Measurements from ENCODE around the gene RLBP1.
A peak's percentile ranks its signal among the peaks of the same experiment; 100 is the strongest.

Gene RLBP1

GRCh38 chr15:89227425-89227824, 6.0 kb upstream of the RLBP1 start:
- H3K4me1 ChIP-seq (ENCODE audit: control insufficient read depth, insufficient read depth, low read length): no peaks in the 10 kb centered on the region
- H3K4me3 ChIP-seq (ENCODE audit: low read length in 2 of 2): no peak overlapping the region
- no peak overlapping the region for H3K27ac ChIP-seq (ENCODE audit: low read length)
- H3K27me3 ChIP-seq (ENCODE audit: control insufficient read depth in 1 of 2, insufficient read depth in 2 of 2, low read length in 2 of 2): no peaks in the 10 kb centered on the region
- H3K9me3 ChIP-seq (ENCODE audit: control insufficient read depth in 2 of 2, low read length in 2 of 2): no peaks in the 10 kb centered on the region
- H3K36me3 ChIP-seq (ENCODE audit: control insufficient read depth in 2 of 2, insufficient read depth in 2 of 2, low read length in 2 of 2): no peaks in the 10 kb centered on the region
- no peak overlapping the region for H3K9ac ChIP-seq (ENCODE audit: low read length in 2 of 2)

DNA sequence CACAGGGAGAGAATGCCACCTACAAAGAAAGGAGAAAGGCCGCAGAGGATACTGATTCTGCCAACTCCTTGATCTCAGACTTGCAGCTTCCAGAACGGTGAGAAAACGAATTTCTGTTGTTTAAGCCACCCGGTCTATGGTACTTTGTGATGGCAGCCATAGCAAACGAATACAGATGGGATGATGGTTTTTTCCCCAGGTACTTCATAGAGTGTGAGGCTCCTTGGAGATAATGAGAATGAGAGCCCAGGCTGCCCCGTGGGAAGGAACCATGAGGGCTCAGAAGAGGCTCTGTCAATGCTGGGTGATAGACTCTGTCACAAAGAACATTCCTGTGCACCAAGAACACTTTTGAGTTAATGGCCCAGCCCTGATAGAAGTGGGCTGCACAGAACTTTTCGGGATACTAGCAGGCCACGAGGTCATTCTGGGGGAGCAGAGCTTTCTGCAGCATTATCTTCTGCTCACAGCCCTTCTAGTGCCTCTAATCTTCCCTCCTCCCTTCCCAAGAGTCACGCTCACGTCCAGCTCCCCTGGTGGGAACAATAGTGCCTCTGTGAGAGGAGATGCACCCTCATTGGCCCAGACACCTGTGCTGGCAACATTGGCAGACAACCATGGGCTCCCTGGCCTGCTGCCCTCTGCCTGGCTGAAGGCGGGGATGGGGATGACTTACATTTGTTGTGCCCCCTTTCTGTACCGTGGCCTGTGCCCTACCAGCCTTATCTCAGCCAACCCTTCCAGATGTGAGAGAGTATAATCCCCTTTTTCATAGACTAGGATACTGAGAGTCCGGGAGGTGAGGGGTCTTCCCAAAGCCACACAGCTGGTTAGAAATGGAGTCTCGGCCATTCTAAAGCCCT, 5.2 kb upstream of the RLBP1 start:
- no peaks in the 10 kb centered on the region for H3K4me1 ChIP-seq (ENCODE audit: control insufficient read depth, insufficient read depth, low read length)
- no peaks in the 10 kb centered on the region for H3K27me3 ChIP-seq (ENCODE audit: control insufficient read depth in 1 of 2, insufficient read depth in 2 of 2, low read length in 2 of 2)
- H3K27ac ChIP-seq (ENCODE audit: low read length): no peak overlapping the region
- no peak overlapping the region for H3K9ac ChIP-seq (ENCODE audit: low read length in 2 of 2)
- H3K36me3 ChIP-seq (ENCODE audit: control insufficient read depth in 2 of 2, insufficient read depth in 2 of 2, low read length in 2 of 2): no peaks in the 10 kb centered on the region
- H3K4me3 ChIP-seq (ENCODE audit: low read length in 2 of 2): no peak overlapping the region
- H3K9me3 ChIP-seq (ENCODE audit: control insufficient read depth in 2 of 2, low read length in 2 of 2): no peaks in the 10 kb centered on the region

DNA sequence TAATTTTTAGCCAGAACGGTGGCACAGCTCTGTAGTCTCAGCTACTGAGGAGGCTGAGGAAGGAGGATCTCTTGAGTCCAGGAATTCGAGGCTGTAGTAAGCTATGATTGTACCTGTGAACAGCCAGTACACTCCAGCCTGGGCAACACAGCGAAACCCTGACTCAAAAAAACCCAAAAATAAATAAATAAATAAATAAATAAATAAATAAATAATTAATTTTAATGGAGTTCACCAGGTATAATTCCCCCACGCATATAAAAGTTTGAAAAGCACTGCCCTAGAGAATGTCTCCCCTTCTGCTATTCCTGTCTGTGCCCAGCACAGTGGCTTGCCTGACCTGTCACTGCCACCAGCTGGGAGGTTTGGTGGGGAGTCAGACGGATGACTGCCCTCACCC, 4.2 kb upstream of the RLBP1 start:
- Histone ChIP-seq H3K36me3 (ENCODE audit: control insufficient read depth in 2 of 2, insufficient read depth in 2 of 2, low read length in 2 of 2) (no peaks in the 10 kb centered on the region), H3K27me3 (ENCODE audit: control insufficient read depth in 1 of 2, insufficient read depth in 2 of 2, low read length in 2 of 2) (no peaks in the 10 kb centered on the region), H3K4me3 (ENCODE audit: low read length in 2 of 2) (no peak overlapping the region), H3K9ac (ENCODE audit: low read length in 2 of 2) (no peak overlapping the region), H3K4me1 (ENCODE audit: control insufficient read depth, insufficient read depth, low read length) (no peaks in the 10 kb centered on the region), H3K27ac (ENCODE audit: low read length) (no peak overlapping the region), H3K9me3 (ENCODE audit: control insufficient read depth in 2 of 2, low read length in 2 of 2) (no peaks in the 10 kb centered on the region)

DNA sequence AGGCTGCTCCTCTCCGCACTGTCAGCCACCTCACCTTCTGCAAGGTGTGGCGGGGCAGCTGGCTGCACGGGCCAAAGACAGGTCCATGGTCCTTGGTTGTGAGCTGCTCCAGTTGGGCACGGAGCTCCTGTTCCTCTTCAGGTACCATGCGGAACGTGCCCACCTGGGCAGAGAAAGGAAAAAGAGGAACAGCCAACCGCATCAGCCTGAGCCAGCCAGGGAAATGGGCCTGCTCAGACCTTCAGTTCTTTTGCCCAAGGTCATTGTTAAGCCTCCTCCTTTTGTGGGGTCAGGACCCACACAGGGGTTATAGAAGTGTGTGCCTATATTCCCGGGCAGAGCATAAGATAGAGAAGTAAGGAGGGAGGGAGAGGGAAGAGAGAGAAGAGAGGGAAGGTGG, 2.8 kb downstream of the RLBP1 start:
- H3K4me3 ChIP-seq (ENCODE audit: low read length in 2 of 2): no peak overlapping the region
- no peaks in the 10 kb centered on the region for H3K4me1 ChIP-seq (ENCODE audit: control insufficient read depth, insufficient read depth, low read length)
- no peaks in the 10 kb centered on the region for H3K9me3 ChIP-seq (ENCODE audit: control insufficient read depth in 2 of 2, low read length in 2 of 2)
- no peak overlapping the region for H3K27ac ChIP-seq (ENCODE audit: low read length)
- no peaks in the 10 kb centered on the region for H3K27me3 ChIP-seq (ENCODE audit: control insufficient read depth in 1 of 2, insufficient read depth in 2 of 2, low read length in 2 of 2)
- no peaks in the 10 kb centered on the region for H3K36me3 ChIP-seq (ENCODE audit: control insufficient read depth in 2 of 2, insufficient read depth in 2 of 2, low read length in 2 of 2)
- H3K9ac ChIP-seq (ENCODE audit: low read length in 2 of 2): no peak overlapping the region

DNA sequence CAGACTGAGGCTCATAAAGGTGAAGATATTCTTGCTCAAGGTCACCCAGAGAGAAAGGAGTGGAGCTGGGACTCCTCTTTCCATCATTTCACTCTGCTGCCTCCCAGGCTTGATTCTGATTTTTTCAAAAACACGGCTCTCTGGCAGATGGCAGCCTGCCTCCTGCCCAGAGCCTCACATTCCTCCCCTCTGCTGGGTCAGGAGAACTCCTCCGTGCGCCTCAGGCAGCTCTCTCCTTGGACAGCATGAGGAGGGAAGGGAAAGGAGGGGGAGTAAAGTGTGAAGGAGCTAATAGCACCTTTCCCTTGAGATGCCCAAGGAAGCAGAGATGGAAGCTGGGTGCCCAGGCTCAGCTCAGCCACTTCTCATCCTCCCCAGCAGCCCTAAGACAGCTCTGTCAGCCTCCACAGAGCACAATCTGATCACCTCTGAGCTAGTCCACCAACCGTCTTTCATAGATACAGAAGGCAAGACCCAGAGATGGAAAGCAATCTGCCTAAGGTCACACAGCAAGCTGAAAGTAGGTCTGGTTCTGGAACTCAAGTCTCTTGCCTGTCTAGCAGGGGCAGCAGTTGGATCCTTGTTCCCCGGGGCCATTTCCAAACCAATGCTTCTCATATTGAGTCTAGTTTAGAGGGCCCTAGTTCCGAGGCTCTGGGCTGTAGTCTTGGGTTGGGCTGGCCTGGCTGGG, 3.5 kb downstream of the RLBP1 start:
- no peak overlapping the region for H3K27ac ChIP-seq (ENCODE audit: low read length)
- H3K9me3 ChIP-seq (ENCODE audit: control insufficient read depth in 2 of 2, low read length in 2 of 2): no peaks in the 10 kb centered on the region
- H3K36me3 ChIP-seq (ENCODE audit: control insufficient read depth in 2 of 2, insufficient read depth in 2 of 2, low read length in 2 of 2): no peaks in the 10 kb centered on the region
- no peak overlapping the region for H3K9ac ChIP-seq (ENCODE audit: low read length in 2 of 2)
- H3K4me1 ChIP-seq (ENCODE audit: control insufficient read depth, insufficient read depth, low read length): no peaks in the 10 kb centered on the region
- H3K4me3 ChIP-seq (ENCODE audit: low read length in 2 of 2): no peak overlapping the region
- H3K27me3 ChIP-seq (ENCODE audit: control insufficient read depth in 1 of 2, insufficient read depth in 2 of 2, low read length in 2 of 2): no peaks in the 10 kb centered on the region

DNA sequence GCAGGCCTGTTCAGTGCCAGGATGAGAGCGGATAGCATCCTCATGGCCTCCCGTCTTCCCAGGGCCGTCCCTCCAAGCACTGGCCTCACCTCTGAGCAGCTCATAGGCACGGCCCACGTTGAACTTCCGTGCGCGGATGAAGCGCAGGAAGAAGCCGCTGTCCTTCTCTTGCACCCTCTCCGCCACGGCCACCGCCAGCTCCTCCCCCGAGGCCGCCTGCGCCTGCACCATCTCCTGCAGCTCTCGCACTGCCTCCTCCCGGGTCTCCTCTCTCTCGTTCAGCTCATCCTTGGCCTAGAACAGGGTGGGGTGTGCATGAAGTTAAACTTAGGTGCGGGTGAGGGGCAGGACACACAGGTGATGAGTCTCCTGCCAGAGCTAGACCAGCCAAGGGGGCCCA, 4.3 kb downstream of the RLBP1 start:
- Histone ChIP-seq H3K4me1 (ENCODE audit: control insufficient read depth, insufficient read depth, low read length) (no peaks in the 10 kb centered on the region), H3K4me3 (ENCODE audit: low read length in 2 of 2) (no peak overlapping the region), H3K9me3 (ENCODE audit: control insufficient read depth in 2 of 2, low read length in 2 of 2) (no peaks in the 10 kb centered on the region), H3K27ac (ENCODE audit: low read length) (no peak overlapping the region), H3K27me3 (ENCODE audit: control insufficient read depth in 1 of 2, insufficient read depth in 2 of 2, low read length in 2 of 2) (no peaks in the 10 kb centered on the region), H3K36me3 (ENCODE audit: control insufficient read depth in 2 of 2, insufficient read depth in 2 of 2, low read length in 2 of 2) (no peaks in the 10 kb centered on the region), H3K9ac (ENCODE audit: low read length in 2 of 2) (no peak overlapping the region)

DNA sequence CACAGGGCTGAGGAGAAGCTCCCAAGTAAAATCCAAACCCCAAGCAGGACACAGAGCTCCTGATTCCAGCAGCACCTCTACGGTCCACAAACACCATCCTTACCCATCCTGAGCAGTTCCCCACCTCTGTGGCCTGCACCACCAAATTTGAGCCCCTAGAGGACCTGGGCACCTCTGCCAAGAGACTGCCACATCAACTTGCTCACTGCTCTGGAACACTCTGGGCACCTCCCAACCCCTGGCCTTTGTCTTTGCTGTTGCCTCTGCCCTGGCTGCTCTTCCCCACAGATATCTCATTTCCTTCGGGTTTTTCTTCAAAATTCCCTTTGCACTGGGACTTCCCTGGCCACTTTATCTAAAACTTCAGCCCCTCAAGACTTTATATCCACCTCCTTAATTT, 5.8 kb downstream of the RLBP1 start:
- no peak overlapping the region for H3K4me3 ChIP-seq (ENCODE audit: low read length in 2 of 2)
- H3K27me3 ChIP-seq (ENCODE audit: control insufficient read depth in 1 of 2, insufficient read depth in 2 of 2, low read length in 2 of 2): no peaks in the 10 kb centered on the region
- H3K27ac ChIP-seq (ENCODE audit: low read length): no peak overlapping the region
- H3K9ac ChIP-seq (ENCODE audit: low read length in 2 of 2): no peak overlapping the region
- no peaks in the 10 kb centered on the region for H3K36me3 ChIP-seq (ENCODE audit: control insufficient read depth in 2 of 2, insufficient read depth in 2 of 2, low read length in 2 of 2)
- H3K9me3 ChIP-seq (ENCODE audit: control insufficient read depth in 2 of 2, low read length in 2 of 2): no peaks in the 10 kb centered on the region
- no peaks in the 10 kb centered on the region for H3K4me1 ChIP-seq (ENCODE audit: control insufficient read depth, insufficient read depth, low read length)

DNA sequence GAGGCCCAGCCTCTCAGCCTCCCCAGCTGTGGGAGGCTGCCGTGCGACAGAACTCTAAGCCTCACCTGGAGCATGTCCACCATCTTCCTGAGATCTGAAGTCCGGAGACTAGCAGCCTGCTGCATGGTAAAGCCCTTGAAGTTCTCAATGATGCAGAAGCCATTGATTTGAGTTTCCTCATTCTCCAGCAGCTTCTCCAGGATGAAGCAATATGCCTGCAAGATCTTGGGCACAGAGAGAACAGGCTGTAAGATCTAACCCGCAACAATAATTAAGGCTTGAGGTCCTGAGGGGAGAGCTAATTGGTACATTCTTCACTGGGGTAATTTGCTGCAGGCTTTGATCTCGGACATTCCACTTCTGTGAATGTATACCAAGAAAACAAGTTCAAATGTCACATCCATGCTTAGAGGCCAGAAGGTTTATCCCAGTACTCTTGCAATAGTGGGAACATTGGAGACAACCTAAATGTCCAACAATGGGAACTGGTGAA, 9.7 kb downstream of the RLBP1 start:
- H3K27me3 ChIP-seq (ENCODE audit: control insufficient read depth in 1 of 2, insufficient read depth in 2 of 2, low read length in 2 of 2): no peaks in the 10 kb centered on the region
- no peaks in the 10 kb centered on the region for H3K9me3 ChIP-seq (ENCODE audit: control insufficient read depth in 2 of 2, low read length in 2 of 2)
- H3K9ac ChIP-seq (ENCODE audit: low read length in 2 of 2): no peak overlapping the region
- H3K36me3 ChIP-seq (ENCODE audit: control insufficient read depth in 2 of 2, insufficient read depth in 2 of 2, low read length in 2 of 2): no peaks in the 10 kb centered on the region
- no peak overlapping the region for H3K4me3 ChIP-seq (ENCODE audit: low read length in 2 of 2)
- H3K4me1 ChIP-seq (ENCODE audit: control insufficient read depth, insufficient read depth, low read length): peaks cover 4% of the 10 kb centered on the region
- H3K27ac ChIP-seq (ENCODE audit: low read length): no peak overlapping the region

DNA sequence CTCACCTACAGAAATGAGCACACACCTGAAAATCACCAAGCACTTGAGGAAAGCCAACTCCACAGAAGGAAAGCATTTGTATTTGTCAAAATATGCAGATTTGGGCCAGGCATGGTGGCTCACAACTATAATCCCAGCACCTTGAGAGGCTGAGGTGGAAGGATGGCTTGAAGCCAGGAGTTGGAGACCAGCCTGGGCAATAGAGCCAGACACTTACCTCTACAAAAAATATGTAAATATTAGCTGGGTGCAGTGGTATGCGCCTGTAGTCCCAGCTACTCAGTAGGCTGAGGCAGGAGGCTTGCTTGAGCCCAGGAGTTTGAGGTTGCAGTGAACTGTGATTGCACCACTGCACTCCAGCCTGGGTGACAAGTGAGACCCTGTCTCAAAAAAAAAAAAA, 12.3 kb downstream of the RLBP1 start:
- Histone ChIP-seq H3K9me3 (ENCODE audit: control insufficient read depth in 2 of 2, low read length in 2 of 2) (no peaks in the 10 kb centered on the region), H3K27me3 (ENCODE audit: control insufficient read depth in 1 of 2, insufficient read depth in 2 of 2, low read length in 2 of 2) (no peaks in the 10 kb centered on the region), H3K36me3 (ENCODE audit: control insufficient read depth in 2 of 2, insufficient read depth in 2 of 2, low read length in 2 of 2) (no peaks in the 10 kb centered on the region), H3K9ac (ENCODE audit: low read length in 2 of 2) (no peak overlapping the region), H3K4me3 (ENCODE audit: low read length in 2 of 2) (no peak overlapping the region), H3K4me1 (ENCODE audit: control insufficient read depth, insufficient read depth, low read length) (peaks cover 5% of the 10 kb centered on the region), H3K27ac (ENCODE audit: low read length) (no peak overlapping the region)

DNA sequence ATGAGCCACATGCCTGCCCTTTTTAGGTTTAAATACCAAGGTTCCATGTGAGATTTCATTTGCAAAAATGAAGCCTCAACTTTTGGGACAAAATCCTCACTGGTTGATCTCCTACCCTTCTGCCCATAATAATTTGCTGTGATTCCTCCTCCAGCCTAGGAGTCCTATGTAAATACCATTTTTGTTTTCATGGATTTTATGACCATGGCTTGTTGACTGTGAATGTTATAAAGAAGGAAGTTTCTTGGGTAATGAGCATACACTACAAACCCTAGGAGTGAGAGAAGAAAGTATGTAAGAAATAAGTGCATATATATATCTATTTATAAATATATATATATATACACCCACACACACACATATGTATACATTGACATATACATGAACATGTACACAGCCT, 13.1 kb downstream of the RLBP1 start:
- H3K36me3 ChIP-seq (ENCODE audit: control insufficient read depth in 2 of 2, insufficient read depth in 2 of 2, low read length in 2 of 2): no peaks in the 10 kb centered on the region
- no peaks in the 10 kb centered on the region for H3K27me3 ChIP-seq (ENCODE audit: control insufficient read depth in 1 of 2, insufficient read depth in 2 of 2, low read length in 2 of 2)
- no peak overlapping the region for H3K27ac ChIP-seq (ENCODE audit: low read length)
- no peak overlapping the region for H3K9ac ChIP-seq (ENCODE audit: low read length in 2 of 2)
- H3K4me3 ChIP-seq (ENCODE audit: low read length in 2 of 2): no peak overlapping the region
- H3K9me3 ChIP-seq (ENCODE audit: control insufficient read depth in 2 of 2, low read length in 2 of 2): no peaks in the 10 kb centered on the region
- peaks cover 5% of the 10 kb centered on the region for H3K4me1 ChIP-seq (ENCODE audit: control insufficient read depth, insufficient read depth, low read length)

GRCh38 chr15:89206908-89207331, 14.5 kb downstream of the RLBP1 start:
- Histone ChIP-seq H3K4me3 (ENCODE audit: low read length in 2 of 2) (peak overlapping the region; percentile 50 to 70), H3K4me1 (ENCODE audit: control insufficient read depth, insufficient read depth, low read length) (peaks cover 5% of the 10 kb centered on the region), H3K9ac (ENCODE audit: low read length in 2 of 2) (no peak overlapping the region), H3K27me3 (ENCODE audit: control insufficient read depth in 1 of 2, insufficient read depth in 2 of 2, low read length in 2 of 2) (no peaks in the 10 kb centered on the region), H3K27ac (ENCODE audit: low read length) (no peak overlapping the region), H3K9me3 (ENCODE audit: control insufficient read depth in 2 of 2, low read length in 2 of 2) (no peaks in the 10 kb centered on the region), H3K36me3 (ENCODE audit: control insufficient read depth in 2 of 2, insufficient read depth in 2 of 2, low read length in 2 of 2) (no peaks in the 10 kb centered on the region)
